ENCODE data around the gene KCNA2.

KCNA2 gene

GRCh38 chr1:110605446-110605845, 712 bp downstream of the KCNA2 start:
- Histone ChIP-seq H3K36me3 (no peaks in the 10 kb centered on the region; the same call in 1 of the 2 replicates), H3K9me3 (ENCODE audit: severe bottlenecking) (no peaks in the 10 kb centered on the region), H3K27ac (peak overlapping the region; percentile 59), H3K4me3 (ENCODE audit: low read depth, low read length) (peak overlapping the region; percentile 93), H3K27me3 (ENCODE audit: insufficient read depth, low read depth, severe bottlenecking) (peaks cover 13% of the 10 kb centered on the region)
- no peak for DNase-seq
- no peak for TF ChIP-seq CTCF (IDR thresholded peaks at IDR 0.05; ENCODE audit: low read depth, low read length)

GRCh38 chr1:110604586-110605148, 1.5 kb downstream of the KCNA2 start:
- Histone ChIP-seq H3K27ac (no peak overlapping the region), H3K36me3 (no peaks in the 10 kb centered on the region; the same call in 1 of the 2 replicates), H3K27me3 (ENCODE audit: insufficient read depth, low read depth, severe bottlenecking) (peaks cover 13% of the 10 kb centered on the region), H3K9me3 (ENCODE audit: severe bottlenecking) (no peaks in the 10 kb centered on the region), H3K4me3 (ENCODE audit: low read depth, low read length) (no peak overlapping the region)
- no peak for TF ChIP-seq CTCF (IDR thresholded peaks at IDR 0.05; ENCODE audit: low read depth, low read length)
- no peak for DNase-seq

GRCh38 chr1:110603058-110603457, 3.1 kb downstream of the KCNA2 start:
- Histone ChIP-seq H3K4me3 (ENCODE audit: low read depth, low read length) (no peak overlapping the region), H3K27ac (no peak overlapping the region), H3K27me3 (ENCODE audit: insufficient read depth, low read depth, severe bottlenecking) (peaks cover 10% of the 10 kb centered on the region), H3K9me3 (ENCODE audit: severe bottlenecking) (no peaks in the 10 kb centered on the region), H3K36me3 (no peaks in the 10 kb centered on the region; the same call in 1 of the 2 replicates)
- DNase-seq, result no peak
- no peak for TF ChIP-seq CTCF (IDR thresholded peaks at IDR 0.05; ENCODE audit: low read depth, low read length)

GRCh38 chr1:110602466-110602865, 3.7 kb downstream of the KCNA2 start:
- H3K4me3 ChIP-seq (ENCODE audit: low read depth, low read length), result no peak overlapping the region
- H3K36me3 ChIP-seq, result no peaks in the 10 kb centered on the region; the same call in 1 of the 2 replicates
- TF ChIP-seq CTCF (IDR thresholded peaks at IDR 0.05; ENCODE audit: low read depth, low read length), result no peak
- peaks cover 4% of the 10 kb centered on the region for H3K27me3 ChIP-seq (ENCODE audit: insufficient read depth, low read depth, severe bottlenecking)
- H3K27ac ChIP-seq, result no peak overlapping the region
- H3K9me3 ChIP-seq (ENCODE audit: severe bottlenecking), result no peaks in the 10 kb centered on the region
- DNase-seq, result no peak

- Histone ChIP-seq H3K27me3 (ENCODE audit: insufficient read depth, low read depth, severe bottlenecking) (no peaks in the 10 kb centered on the region), H3K36me3 (no peaks in the 10 kb centered on the region; the same call in 1 of the 2 replicates), H3K9me3 (ENCODE audit: severe bottlenecking) (no peaks in the 10 kb centered on the region), H3K4me3 (ENCODE audit: low read depth, low read length) (no peak overlapping the region), H3K27ac (no peak overlapping the region)
- DNase-seq, result no peak
- no peak for TF ChIP-seq CTCF (IDR thresholded peaks at IDR 0.05; ENCODE audit: low read depth, low read length)
Measured at GRCh38 chr1:110601332-110601731, 4.8 kb downstream of the KCNA2 start.

- H3K27ac ChIP-seq, result no peak overlapping the region
- no peak for DNase-seq
- no peak for TF ChIP-seq CTCF (IDR thresholded peaks at IDR 0.05; ENCODE audit: low read depth, low read length)
- no peaks in the 10 kb centered on the region; the same call in 1 of the 2 replicates for H3K36me3 ChIP-seq
- H3K27me3 ChIP-seq (ENCODE audit: insufficient read depth, low read depth, severe bottlenecking), result no peaks in the 10 kb centered on the region
- H3K9me3 ChIP-seq (ENCODE audit: severe bottlenecking), result no peaks in the 10 kb centered on the region
- no peak overlapping the region for H3K4me3 ChIP-seq (ENCODE audit: low read depth, low read length)
Measured at GRCh38 chr1:110600716-110601115, 5.4 kb downstream of the KCNA2 start.

Measured in WERI-Rb-1 (cell line).